Loucy (cell line): ENCODE measurements around the gene PHLDB1.
"Not testable (repeated sequence)": the region's sequence is repeated elsewhere in the genome, so short reads cannot be mapped to it uniquely, and the experiment has no call there.

Experiments used
- H2AFZ ChIP-seq: fragments of 200-600 bp; sonication (generic); 2 replicates; pipeline ENCODE4 v1.6.0; 2016; ENCODE audit warnings: antibody characterized with exemption, mild to moderate bottlenecking, low read length, moderate library complexity
- H3F3A ChIP-seq: fragments of 200-600 bp; 2 replicates; pipeline ENCODE4 v1.6.0; 2016; ENCODE audit warnings: antibody characterized with exemption, low read depth, mild to moderate bottlenecking
- H3K27me3 ChIP-seq: fragments of 200-600 bp; sonication (generic); 2 replicates; pipeline ENCODE4 v1.6.1; 2014; ENCODE audit warnings: low read length, mild to moderate bottlenecking; ENCODE audit not compliant: insufficient read depth, poor library complexity, severe bottlenecking
- H3K36me3 ChIP-seq: fragments of 200-600 bp; sonication (generic); 2 replicates; pipeline ENCODE4 v1.6.1; 2016; ENCODE audit warnings: low read length; ENCODE audit not compliant: insufficient read depth
- H3K4me1 ChIP-seq: fragments of 200-600 bp; sonication (generic); 2 replicates; pipeline ENCODE4 v1.5.1; 2014; ENCODE audit warnings: low read length, mild to moderate bottlenecking; ENCODE audit not compliant: insufficient read depth, poor library complexity, severe bottlenecking
- H3K4me2 ChIP-seq: fragments of 200-600 bp; sonication (generic); 2 replicates; pipeline ENCODE4 v1.6.0; 2014; ENCODE audit warnings: antibody characterized with exemption, low read length, low read depth, mild to moderate bottlenecking; ENCODE audit not compliant: poor library complexity, severe bottlenecking
- H3K4me3 ChIP-seq: fragments of 200-600 bp; sonication (generic); 2 replicates; pipeline ENCODE4 v1.5.1; 2014; ENCODE audit warnings: low read length, mild to moderate bottlenecking, mixed read lengths; ENCODE audit not compliant: poor library complexity, severe bottlenecking
- H3K79me2 ChIP-seq: fragments of 200-600 bp; sonication (generic); 2 replicates; pipeline ENCODE4 v1.6.1; 2014; ENCODE audit warnings: low read length; ENCODE audit not compliant: insufficient read depth
- H3K9ac ChIP-seq: fragments of 200-600 bp; sonication (generic); 2 replicates; pipeline ENCODE4 v1.6.0; 2014; ENCODE audit warnings: mild to moderate bottlenecking, low read depth, low read length, moderate library complexity; ENCODE audit not compliant: poor library complexity, severe bottlenecking
- H3K9me2 ChIP-seq: fragments of 200-600 bp; sonication (generic); replicated peaks from 2 replicates; pipeline ENCODE4 v1.6.1; 2016; ENCODE audit warnings: low read depth, low read length, mixed read lengths
- H3K9me3 ChIP-seq: fragments of 200-600 bp; sonication (generic); 2 replicates; pipeline ENCODE4 v1.6.1; 2014; ENCODE audit warnings: mild to moderate bottlenecking, antibody characterized with exemption, low read length, low read depth; ENCODE audit not compliant: insufficient read depth
- H4K20me1 ChIP-seq: fragments of 200-600 bp; sonication (generic); 2 replicates; pipeline ENCODE4 v1.6.0; 2014; ENCODE audit warnings: antibody characterized with exemption, low read length, mild to moderate bottlenecking; ENCODE audit not compliant: insufficient read depth, poor library complexity, severe bottlenecking
- EZH2phosphoT487 ChIP-seq: fragments of 200-600 bp; IDR thresholded peaks from 2 replicates; pipeline ENCODE4 v1.6.1; 2018; ENCODE audit warnings: antibody characterized with exemption, mild to moderate bottlenecking, moderate library complexity, borderline replicate concordance
- TF ChIP-seq, protein P1 (sequence below): fragments of 200-600 bp; sonication (generic); conservative IDR thresholded peaks from 2 replicates; pipeline ENCODE4 v1.5.1; 2014; ENCODE audit warnings: mild to moderate bottlenecking, antibody characterized with exemption, low read length

PHLDB1 gene

DNA sequence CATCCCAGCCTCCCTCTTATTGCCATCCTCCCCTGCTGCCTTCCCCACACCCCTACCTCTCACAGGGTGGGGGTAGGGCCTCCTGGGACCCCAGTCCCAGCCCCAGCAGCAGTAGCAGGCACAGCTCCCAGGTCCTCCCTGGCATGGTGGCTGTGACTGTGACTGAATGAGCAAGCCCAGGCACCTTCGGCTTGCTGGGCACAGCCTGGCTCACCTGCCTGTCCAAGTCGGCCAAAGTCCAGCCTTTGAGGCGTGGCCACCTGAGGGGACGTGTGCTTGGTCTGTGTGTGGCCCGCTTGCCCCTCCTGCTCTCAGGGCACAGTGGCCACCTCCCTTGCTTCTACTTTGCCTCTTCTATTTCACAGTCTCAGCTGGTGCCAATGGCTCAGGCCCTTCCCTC, 72.1 kb downstream of the PHLDB1 start, which contains the start of gene TREH:
TREH (minus strand) TSS at position 168 of the 400 bp plus-strand sequence; CDS start at position 145, 23 bp downstream.
- Histone ChIP-seq H2AFZ (no peak within 1 kb of the TSS), H3K9ac (no peak within 1 kb of the TSS), H3F3A (no peaks in the 10 kb centered on the region), H3K4me3 (no peak within 1 kb of the TSS), H4K20me1 (no peaks in the 10 kb centered on the region), H3K9me2 (no peaks in the 10 kb centered on the region), H3K9me3 (no peaks in the 10 kb centered on the region), H3K36me3 (no peaks in the 10 kb centered on the region), H3K79me2 (no peaks in the 10 kb centered on the region), H3K4me1 (no peaks in the 10 kb centered on the region), H3K27me3 (no peaks in the 10 kb centered on the region), H3K4me2 (no peak within 1 kb of the TSS)
- TF ChIP-seq EZH2phosphoT487, result no peak
- TF ChIP-seq, protein P1, sequence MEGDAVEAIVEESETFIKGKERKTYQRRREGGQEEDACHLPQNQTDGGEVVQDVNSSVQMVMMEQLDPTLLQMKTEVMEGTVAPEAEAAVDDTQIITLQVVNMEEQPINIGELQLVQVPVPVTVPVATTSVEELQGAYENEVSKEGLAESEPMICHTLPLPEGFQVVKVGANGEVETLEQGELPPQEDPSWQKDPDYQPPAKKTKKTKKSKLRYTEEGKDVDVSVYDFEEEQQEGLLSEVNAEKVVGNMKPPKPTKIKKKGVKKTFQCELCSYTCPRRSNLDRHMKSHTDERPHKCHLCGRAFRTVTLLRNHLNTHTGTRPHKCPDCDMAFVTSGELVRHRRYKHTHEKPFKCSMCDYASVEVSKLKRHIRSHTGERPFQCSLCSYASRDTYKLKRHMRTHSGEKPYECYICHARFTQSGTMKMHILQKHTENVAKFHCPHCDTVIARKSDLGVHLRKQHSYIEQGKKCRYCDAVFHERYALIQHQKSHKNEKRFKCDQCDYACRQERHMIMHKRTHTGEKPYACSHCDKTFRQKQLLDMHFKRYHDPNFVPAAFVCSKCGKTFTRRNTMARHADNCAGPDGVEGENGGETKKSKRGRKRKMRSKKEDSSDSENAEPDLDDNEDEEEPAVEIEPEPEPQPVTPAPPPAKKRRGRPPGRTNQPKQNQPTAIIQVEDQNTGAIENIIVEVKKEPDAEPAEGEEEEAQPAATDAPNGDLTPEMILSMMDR, result no peak

- Histone ChIP-seq H4K20me1 (no peaks in the 10 kb centered on the region), H3K4me2 (no peak overlapping the region), H3K36me3 (no peaks in the 10 kb centered on the region), H3K79me2 (no peaks in the 10 kb centered on the region), H3K4me3 (no peak overlapping the region), H3F3A (no peaks in the 10 kb centered on the region), H3K27me3 (no peaks in the 10 kb centered on the region), H3K9me3 (no peaks in the 10 kb centered on the region), H3K9me2 (no peaks in the 10 kb centered on the region), H3K9ac (no peak overlapping the region), H3K4me1 (peaks cover 3% of the 10 kb centered on the region), H2AFZ (no peak overlapping the region)
- TF ChIP-seq, protein P1, result no peak
- TF ChIP-seq EZH2phosphoT487, result no peak
These were observed 75.0 kb downstream of the PHLDB1 start for GRCh38 chr11:118682372-118682771.

DNA sequence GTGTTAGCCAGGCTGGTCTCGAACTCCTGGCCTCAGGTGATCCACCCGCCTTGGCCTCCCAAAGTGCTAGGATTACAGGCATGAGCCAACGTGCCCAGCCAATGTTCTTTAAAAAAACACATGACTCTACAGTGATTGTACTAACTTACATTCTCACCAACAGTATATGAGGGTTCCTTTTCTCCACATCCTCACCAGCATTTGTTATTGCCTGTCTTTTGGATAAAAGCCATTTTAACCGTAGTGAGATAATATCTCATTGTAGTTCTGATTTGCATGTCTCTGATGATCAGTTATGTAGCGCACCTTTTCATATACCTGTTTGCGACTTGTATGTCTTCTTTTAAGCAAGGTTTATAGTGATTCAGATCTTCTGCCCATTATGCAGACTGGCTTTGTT, 75.5 kb downstream of the PHLDB1 start:
- H2AFZ ChIP-seq, H3K4me3 ChIP-seq, H3F3A ChIP-seq, H3K79me2 ChIP-seq, H3K27me3 ChIP-seq, H3K4me1 ChIP-seq, H3K9me2 ChIP-seq, H4K20me1 ChIP-seq, H3K9ac ChIP-seq, H3K36me3 ChIP-seq, H3K9me3 ChIP-seq, H3K4me2 ChIP-seq: not testable (repeated sequence)

DNA sequence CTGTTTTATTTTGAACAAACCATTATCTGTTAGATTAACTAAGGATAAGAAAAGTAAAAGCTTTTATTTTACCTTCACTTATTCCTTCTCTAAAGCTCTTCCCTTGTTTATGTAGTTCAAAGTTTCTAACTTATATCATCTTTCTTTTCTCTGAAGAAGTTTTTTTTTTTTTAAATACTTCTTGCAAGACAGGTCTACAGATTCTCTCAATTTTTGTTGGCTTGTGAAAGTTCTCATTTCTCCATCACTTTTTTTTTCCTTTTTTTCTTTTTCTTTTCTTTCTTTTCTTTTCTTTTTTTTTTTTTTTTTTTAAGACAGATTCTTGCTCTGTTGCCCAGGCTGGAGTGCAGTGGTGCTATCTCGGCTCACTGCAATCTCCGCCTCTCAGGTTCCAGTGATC, 76.8 kb downstream of the PHLDB1 start:
- no peak overlapping the region for H3K9ac ChIP-seq
- H3K4me1 ChIP-seq, result peaks cover 11% of the 10 kb centered on the region
- no peak for TF ChIP-seq EZH2phosphoT487
- TF ChIP-seq, protein P1, result no peak
- no peaks in the 10 kb centered on the region for H3K36me3 ChIP-seq
- H3K79me2 ChIP-seq, result no peaks in the 10 kb centered on the region
- no peak overlapping the region for H2AFZ ChIP-seq
- no peaks in the 10 kb centered on the region for H4K20me1 ChIP-seq
- H3K4me2 ChIP-seq, result no peak overlapping the region
- H3K9me3 ChIP-seq, result no peaks in the 10 kb centered on the region
- H3K9me2 ChIP-seq, result no peaks in the 10 kb centered on the region
- H3K27me3 ChIP-seq, result no peaks in the 10 kb centered on the region
- no peaks in the 10 kb centered on the region for H3F3A ChIP-seq
- H3K4me3 ChIP-seq, result no peak overlapping the region
